COLO668 (cell line): ENCODE data around the gene OR4K14.
"Not testable (repeated sequence)": the region's sequence is repeated elsewhere in the genome, so short reads cannot be mapped to it uniquely, and the experiment has no call there.

ENCODE experiments used
- DNase-seq: peaks from one replicate; lab custom pipeline; 2025; ENCODE audit not compliant: unreplicated experiment; lab: John Stamatoyannopoulos, UW

Gene OR4K14

GRCh38 chr14:20019257-20019865 lies at the start of gene OR4K14:
TSS of gene OR4K14 (minus strand) at chr14:20019307. CDS start at chr14:20015193, 4,114 bp downstream.
- DNase-seq: no peak

- DNase-seq: no peak
These were observed 40.6 kb upstream of the OR4K14 start, which contains the start of gene OR4L1 for GRCh38 chr14:20059745-20060144. TSS of gene OR4L1 (plus strand) at chr14:20060045. CDS start at chr14:20060045, 0 bp downstream.

- DNase-seq: no peak
These were observed 29.1 kb upstream of the OR4K14 start for GRCh38 chr14:20048202-20048601.

GRCh38 chr14:20044243-20044642 lies 25.1 kb upstream of the OR4K14 start:
- no peak for DNase-seq

- DNase-seq: no peak
These were observed 16.8 kb upstream of the OR4K14 start, which contains the start of gene OR4K13 for GRCh38 chr14:20035938-20036337. TSS of gene OR4K13 (minus strand) at chr14:20036038. CDS start at chr14:20034758, 1,280 bp downstream.

- no peak for DNase-seq
These were observed 16.3 kb upstream of the OR4K14 start for GRCh38 chr14:20035449-20035848.

GRCh38 chr14:20031058-20031457 lies 12.0 kb upstream of the OR4K14 start:
- DNase-seq: no peak

GRCh38 chr14:20008156-20008555 lies 11.0 kb downstream of the OR4K14 start:
- DNase-seq: no peak

- no peak for DNase-seq
These were observed 16.8 kb downstream of the OR4K14 start for GRCh38 chr14:20002319-20002718.

GRCh38 chr14:20001863-20002262 lies 17.2 kb downstream of the OR4K14 start, which contains the start of gene OR4Q2:
TSS of gene OR4Q2 (plus strand) at chr14:20002163.
- no peak for DNase-seq

GRCh38 chr14:19993438-19993837 lies 25.7 kb downstream of the OR4K14 start:
- no peak for DNase-seq

- no peak for DNase-seq
These were observed 43.8 kb downstream of the OR4K14 start, which contains the start of gene OR4K15 for GRCh38 chr14:19975291-19975690. TSS of gene OR4K15 (plus strand) at chr14:19975591. CDS start at chr14:19975591, 0 bp downstream.

- no peak for DNase-seq
These were observed 44.3 kb downstream of the OR4K14 start for GRCh38 chr14:19974844-19975243.

GRCh38 chr14:19969735-19970134 lies 49.4 kb downstream of the OR4K14 start:
- DNase-seq: not testable (repeated sequence)
